ENCODE data around the gene PCID2.

PCID2 gene

DNA sequence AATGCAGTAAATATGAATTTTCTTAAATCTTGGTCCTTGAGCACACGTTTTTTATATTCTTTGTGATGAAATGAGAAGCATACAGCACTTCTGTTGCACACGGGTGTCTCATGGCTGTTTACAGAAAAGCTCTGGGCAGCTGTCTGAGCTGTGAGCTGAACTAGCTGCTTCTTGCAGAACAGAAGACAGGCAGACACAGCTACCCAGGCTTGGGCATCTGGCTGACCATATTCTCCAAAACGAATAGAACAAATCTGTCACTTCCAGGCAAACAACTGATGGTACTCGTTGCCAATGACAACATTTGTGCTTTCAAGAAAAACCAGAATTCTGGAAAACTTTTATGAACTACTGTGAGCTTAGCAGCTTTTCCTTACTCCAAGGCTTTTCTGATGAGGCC, 16.2 kb downstream of the PCID2 start:
- Histone ChIP-seq H3K4me2 (ENCODE audit: low read depth, low read length) (no peak overlapping the region), H3F3A (ENCODE audit: insufficient read depth, low read length) (no peaks in the 10 kb centered on the region), H3K36me3 (replicated peaks; ENCODE audit: insufficient read depth, low read length) (peaks cover 7% of the 10 kb centered on the region), H4K20me1 (ENCODE audit: insufficient read depth, low read length) (no peaks in the 10 kb centered on the region), H3K4me1 (ENCODE audit: low read length) (no peaks in the 10 kb centered on the region), H3K9me2 (replicated peaks; ENCODE audit: insufficient read depth, low read length) (no peaks in the 10 kb centered on the region), H3K9me3 (replicated peaks; ENCODE audit: insufficient read depth, low read length) (no peaks in the 10 kb centered on the region), H3K4me3 (ENCODE audit: low read length) (no peak overlapping the region), H2AFZ (ENCODE audit: low read length) (no peak overlapping the region), H3K79me2 (ENCODE audit: low read length) (0 out of 2 replicates have a peak, but pooled peaks cover 4% of the 10 kb centered on the region), H3K9ac (ENCODE audit: low read length) (no peak overlapping the region), H3K27me3 (replicated peaks; ENCODE audit: insufficient read depth, low read length) (no peaks in the 10 kb centered on the region), H3K27ac (ENCODE audit: low read length) (no peak overlapping the region)
- no peak for TF ChIP-seq EZH2phosphoT487 (IDR thresholded peaks at IDR 0.05; ENCODE audit: low read length)
- TF ChIP-seq, protein P1, sequence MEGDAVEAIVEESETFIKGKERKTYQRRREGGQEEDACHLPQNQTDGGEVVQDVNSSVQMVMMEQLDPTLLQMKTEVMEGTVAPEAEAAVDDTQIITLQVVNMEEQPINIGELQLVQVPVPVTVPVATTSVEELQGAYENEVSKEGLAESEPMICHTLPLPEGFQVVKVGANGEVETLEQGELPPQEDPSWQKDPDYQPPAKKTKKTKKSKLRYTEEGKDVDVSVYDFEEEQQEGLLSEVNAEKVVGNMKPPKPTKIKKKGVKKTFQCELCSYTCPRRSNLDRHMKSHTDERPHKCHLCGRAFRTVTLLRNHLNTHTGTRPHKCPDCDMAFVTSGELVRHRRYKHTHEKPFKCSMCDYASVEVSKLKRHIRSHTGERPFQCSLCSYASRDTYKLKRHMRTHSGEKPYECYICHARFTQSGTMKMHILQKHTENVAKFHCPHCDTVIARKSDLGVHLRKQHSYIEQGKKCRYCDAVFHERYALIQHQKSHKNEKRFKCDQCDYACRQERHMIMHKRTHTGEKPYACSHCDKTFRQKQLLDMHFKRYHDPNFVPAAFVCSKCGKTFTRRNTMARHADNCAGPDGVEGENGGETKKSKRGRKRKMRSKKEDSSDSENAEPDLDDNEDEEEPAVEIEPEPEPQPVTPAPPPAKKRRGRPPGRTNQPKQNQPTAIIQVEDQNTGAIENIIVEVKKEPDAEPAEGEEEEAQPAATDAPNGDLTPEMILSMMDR (IDR thresholded peaks at IDR 0.05; ENCODE audit: low read length) = no peak
- no peak for TF ChIP-seq EZH2 (optimal IDR thresholded peaks at IDR 0.05; ENCODE audit: low read depth, low read length)
- no peak for DNase-seq

DNA sequence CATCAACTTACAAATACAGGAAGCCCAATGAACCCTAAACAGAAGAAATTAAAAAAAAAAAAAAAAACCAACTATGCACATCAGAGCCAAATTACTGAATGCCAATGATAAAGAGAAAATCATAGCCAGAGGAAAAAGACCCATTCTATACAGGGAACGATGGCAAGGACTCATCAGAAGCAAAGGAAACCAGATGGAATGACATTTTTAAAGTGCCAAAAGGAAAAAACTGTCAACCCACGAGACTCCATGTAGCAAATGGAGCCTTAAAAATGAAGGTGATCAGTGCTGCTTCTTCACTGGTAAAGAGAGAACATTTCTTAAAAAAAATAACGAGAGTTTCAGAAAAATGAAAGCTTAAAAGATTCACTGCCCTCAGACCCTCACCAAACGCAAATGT, 18.3 kb downstream of the PCID2 start:
- Histone ChIP-seq H3K9ac (ENCODE audit: low read length) (no peak overlapping the region), H2AFZ (ENCODE audit: low read length) (no peak overlapping the region), H3K79me2 (ENCODE audit: low read length) (0 out of 2 replicates have a peak, but pooled peaks cover 4% of the 10 kb centered on the region), H3K4me3 (ENCODE audit: low read length) (no peak overlapping the region), H3K4me1 (ENCODE audit: low read length) (no peaks in the 10 kb centered on the region), H3K9me2 (replicated peaks; ENCODE audit: insufficient read depth, low read length) (no peaks in the 10 kb centered on the region), H3F3A (ENCODE audit: insufficient read depth, low read length) (no peaks in the 10 kb centered on the region), H3K27ac (ENCODE audit: low read length) (no peak overlapping the region), H3K36me3 (replicated peaks; ENCODE audit: insufficient read depth, low read length) (no peaks in the 10 kb centered on the region; the same call in 1 of the 2 replicates), H3K9me3 (replicated peaks; ENCODE audit: insufficient read depth, low read length) (no peaks in the 10 kb centered on the region), H3K27me3 (replicated peaks; ENCODE audit: insufficient read depth, low read length) (no peaks in the 10 kb centered on the region), H4K20me1 (ENCODE audit: insufficient read depth, low read length) (no peaks in the 10 kb centered on the region), H3K4me2 (ENCODE audit: low read depth, low read length) (no peak overlapping the region)
- no peak for DNase-seq
- TF ChIP-seq EZH2 (optimal IDR thresholded peaks at IDR 0.05; ENCODE audit: low read depth, low read length) = no peak
- no peak for TF ChIP-seq EZH2phosphoT487 (IDR thresholded peaks at IDR 0.05; ENCODE audit: low read length)
- TF ChIP-seq, protein P1 (IDR thresholded peaks at IDR 0.05; ENCODE audit: low read length) = no peak

GRCh38 chr13:113187883-113188665, 20.4 kb downstream of the PCID2 start:
- H3K36me3 ChIP-seq (replicated peaks; ENCODE audit: insufficient read depth, low read length) = no peaks in the 10 kb centered on the region; the same call in 1 of the 2 replicates
- H3K4me1 ChIP-seq (ENCODE audit: low read length) = no peaks in the 10 kb centered on the region
- no peak for DNase-seq
- no peaks in the 10 kb centered on the region for H3F3A ChIP-seq (ENCODE audit: insufficient read depth, low read length)
- H3K9me3 ChIP-seq (replicated peaks; ENCODE audit: insufficient read depth, low read length) = no peaks in the 10 kb centered on the region
- no peak overlapping the region for H3K9ac ChIP-seq (ENCODE audit: low read length)
- TF ChIP-seq EZH2phosphoT487 (IDR thresholded peaks at IDR 0.05; ENCODE audit: low read length) = no peak
- TF ChIP-seq, protein P1 (IDR thresholded peaks at IDR 0.05; ENCODE audit: low read length) = no peak
- TF ChIP-seq EZH2 (optimal IDR thresholded peaks at IDR 0.05; ENCODE audit: low read depth, low read length) = no peak
- no peak overlapping the region for H3K27ac ChIP-seq (ENCODE audit: low read length)
- no peak overlapping the region for H3K4me2 ChIP-seq (ENCODE audit: low read depth, low read length)
- 0 out of 2 replicates have a peak, but pooled peaks cover 4% of the 10 kb centered on the region for H3K79me2 ChIP-seq (ENCODE audit: low read length)
- H3K27me3 ChIP-seq (replicated peaks; ENCODE audit: insufficient read depth, low read length) = no peaks in the 10 kb centered on the region
- no peaks in the 10 kb centered on the region for H4K20me1 ChIP-seq (ENCODE audit: insufficient read depth, low read length)
- no peaks in the 10 kb centered on the region for H3K9me2 ChIP-seq (replicated peaks; ENCODE audit: insufficient read depth, low read length)
- no peak overlapping the region for H3K4me3 ChIP-seq (ENCODE audit: low read length)
- no peak overlapping the region for H2AFZ ChIP-seq (ENCODE audit: low read length)

Measured in MM.1S (cell line).